Liver (tissue), 3 donors: ENCODE results near the gene XXYLT1.

Experiments used
- EGR1 ChIP-seq, 2 donors: IDR thresholded peaks; 2 replicates each; pipeline ENCODE4 v1.6.1; 2016 to 2018; ENCODE audit warnings: antibody characterized with exemption in 2 of 2, low read depth in 2 of 2
- GABPA ChIP-seq, 2 donors: IDR thresholded peaks in 1 of 2; conservative IDR thresholded peaks in 1 of 2; 2 replicates each; pipeline ENCODE4 v1.6.1; 2016; ENCODE audit warnings: antibody characterized with exemption in 2 of 2, mild to moderate bottlenecking in 1 of 2, moderate library complexity in 1 of 2
- TAF1 ChIP-seq: conservative IDR thresholded peaks from 2 replicates; pipeline ENCODE4 v1.6.1; 2016; ENCODE audit warnings: antibody characterized with exemption, mild to moderate bottlenecking
- TF ChIP-seq, protein P1 (sequence below): fragments of 150-350 bp; IDR thresholded peaks from 2 replicates; pipeline ENCODE4 v1.5.1; 2017; ENCODE audit warnings: improper control_type of control experiment, low read depth, low read length; ENCODE audit not compliant: missing input control
- TF ChIP-seq, protein P2 (sequence below): IDR thresholded peaks from 2 replicates; pipeline ENCODE4 v1.6.1; 2016; ENCODE audit warnings: antibody characterized with exemption
- donor health status: healthy.
- donor health status: healthy.

DNA sequence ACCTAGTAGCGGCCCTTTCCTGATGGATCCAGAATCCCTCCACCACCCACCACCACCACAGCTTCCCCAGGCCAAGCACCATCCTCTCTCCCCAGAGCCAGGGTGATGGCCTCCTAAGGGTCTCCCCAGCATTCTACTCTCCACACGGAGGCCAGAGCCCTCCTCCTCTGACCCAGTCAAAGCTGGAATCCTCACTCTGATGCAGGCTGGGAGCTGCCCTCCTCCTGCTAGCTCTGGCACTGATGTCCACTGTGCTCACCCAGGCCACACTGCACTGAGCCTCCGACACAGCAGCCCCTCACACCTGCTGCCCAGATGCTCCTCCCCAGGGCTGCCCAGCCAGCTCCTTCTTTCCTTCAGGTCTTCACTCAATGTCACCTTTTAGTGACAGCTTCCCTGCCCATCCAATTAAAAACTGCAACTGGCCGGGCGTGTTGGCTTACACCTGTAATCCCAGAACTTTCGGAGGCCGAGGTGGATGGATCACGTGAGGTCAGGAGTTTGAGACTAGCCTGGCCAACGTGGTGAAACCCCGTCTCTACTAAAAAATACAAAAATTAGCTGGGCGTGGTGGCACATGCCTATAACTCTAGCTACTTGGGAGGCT lies 21.0 kb downstream of the XXYLT1 start:
- TF ChIP-seq, protein P1, sequence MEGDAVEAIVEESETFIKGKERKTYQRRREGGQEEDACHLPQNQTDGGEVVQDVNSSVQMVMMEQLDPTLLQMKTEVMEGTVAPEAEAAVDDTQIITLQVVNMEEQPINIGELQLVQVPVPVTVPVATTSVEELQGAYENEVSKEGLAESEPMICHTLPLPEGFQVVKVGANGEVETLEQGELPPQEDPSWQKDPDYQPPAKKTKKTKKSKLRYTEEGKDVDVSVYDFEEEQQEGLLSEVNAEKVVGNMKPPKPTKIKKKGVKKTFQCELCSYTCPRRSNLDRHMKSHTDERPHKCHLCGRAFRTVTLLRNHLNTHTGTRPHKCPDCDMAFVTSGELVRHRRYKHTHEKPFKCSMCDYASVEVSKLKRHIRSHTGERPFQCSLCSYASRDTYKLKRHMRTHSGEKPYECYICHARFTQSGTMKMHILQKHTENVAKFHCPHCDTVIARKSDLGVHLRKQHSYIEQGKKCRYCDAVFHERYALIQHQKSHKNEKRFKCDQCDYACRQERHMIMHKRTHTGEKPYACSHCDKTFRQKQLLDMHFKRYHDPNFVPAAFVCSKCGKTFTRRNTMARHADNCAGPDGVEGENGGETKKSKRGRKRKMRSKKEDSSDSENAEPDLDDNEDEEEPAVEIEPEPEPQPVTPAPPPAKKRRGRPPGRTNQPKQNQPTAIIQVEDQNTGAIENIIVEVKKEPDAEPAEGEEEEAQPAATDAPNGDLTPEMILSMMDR, result no peak
- TF ChIP-seq, protein P2, sequence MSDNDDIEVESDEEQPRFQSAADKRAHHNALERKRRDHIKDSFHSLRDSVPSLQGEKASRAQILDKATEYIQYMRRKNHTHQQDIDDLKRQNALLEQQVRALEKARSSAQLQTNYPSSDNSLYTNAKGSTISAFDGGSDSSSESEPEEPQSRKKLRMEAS, result no peak
- no peak for TF ChIP-seq TAF1
- TF ChIP-seq EGR1 (IDR thresholded peaks at IDR 0.05; ENCODE audit: low read depth in 2 of 2), result no peak
- no peak for TF ChIP-seq GABPA (IDR thresholded peaks at IDR 0.05 in 1 of 2, conservative IDR thresholded peaks at IDR 0.05 in 1 of 2)
